ENCODE data around the gene HEXB.

- TF ChIP-seq CTCF (IDR thresholded peaks at IDR 0.05; ENCODE audit: extremely low read depth in 1 of 2, insufficient read depth in 1 of 2, low read depth in 1 of 2, low read length in 2 of 2), result no peak
- no peak for TF ChIP-seq POLR2A (IDR thresholded peaks at IDR 0.05; ENCODE audit: low read depth, low read length)
- no peak for TF ChIP-seq POLR2AphosphoS5 (IDR thresholded peaks at IDR 0.05; ENCODE audit: insufficient read depth, low read depth, low read length)
- no peak for TF ChIP-seq EZH2 (IDR thresholded peaks at IDR 0.05; ENCODE audit: borderline replicate concordance, low read depth, low read length, severe bottlenecking)
These were observed 2.1 kb downstream of the HEXB start for GRCh38 chr5:74686962-74687751.
